GM12878 (cell line): ENCODE results near the gene ULK4. TPM values are rescaled to one million over a fixed set of nuclear protein-coding genes. Genes with fewer than 3 reads are reported as not detected.

ENCODE experiments used
- ATAC-seq: fragments of 200-7000 bp; cut with Tn5 transposase; 3 replicates; pipeline ENCODE4 v1.9.1; 2020; ENCODE audit warnings: mild to moderate bottlenecking, moderate library complexity
- BruUV-seq: library from RNA; stranded (reverse); fragments of 400-500 nt; replicated peaks from 2 replicates; lab custom pipeline; 2021; lab: Mats Ljungman, UMichigan
- CTCF ChIA-PET: fragments of 300-600 bp; sonication (Branson Sonifier 250); formaldehyde crosslinking; extraction: SDS; loops from one replicate; lab custom pipeline; 2021; ENCODE audit warnings: inconsistent platforms; lab: Yijun Ruan, JAX
- POLR2A ChIA-PET: fragments of 350-600 bp; formaldehyde crosslinking; extraction: SDS; loops from one replicate; lab custom pipeline; 2021; ENCODE audit warnings: inconsistent platforms; lab: Charles Lee
- RAD21 ChIA-PET: fragments of 300-600 bp; sonication (Branson Sonifier 250); formaldehyde crosslinking; loops from one replicate; lab custom pipeline; 2023; ENCODE audit warnings: antibody characterized with exemption; ENCODE audit not compliant: unreplicated experiment; lab: Charles Lee
- SMC1A ChIA-PET: fragments of 300-600 bp; sonication (Branson Sonifier 250); formaldehyde crosslinking; loops from one replicate; lab custom pipeline; 2023; ENCODE audit not compliant: unreplicated experiment, uncharacterized antibody; lab: Charles Lee
- DNase-seq: peaks from one replicate; pipeline ENCODE4 v3.0.0-alpha.2; 2011; ENCODE audit warnings: low read depth, low spot score
- FAIRE-seq: peaks from 3 replicates; lab custom pipeline; 2011; peaks lifted over from hg19 to GRCh38; lab: Jason Lieb, UNC
- H2AFZ ChIP-seq: 2 replicates; pipeline ENCODE4 v1.6.0; 2011; ENCODE audit warnings: low read depth, low read length, control low read depth; ENCODE audit not compliant: control insufficient read depth
- H3K27ac ChIP-seq: 2 replicates; pipeline ENCODE4 v1.5.1; 2011; ENCODE audit warnings: control low read depth; ENCODE audit not compliant: control insufficient read depth, insufficient read depth
- H3K27me3 ChIP-seq, 2 experiments: replicated peaks in 1 of 2; 2 replicates each; pipeline versions ENCODE4 v1.6.0 to v1.6.1; 2011; ENCODE audit warnings: low read length in 1 of 2; ENCODE audit not compliant: control insufficient read depth in 2 of 2, insufficient read depth in 2 of 2
- H3K36me3 ChIP-seq, 2 experiments: 2 replicates each; pipeline ENCODE4 v1.5.1; 2011; ENCODE audit warnings: low read length in 1 of 2; ENCODE audit not compliant: control insufficient read depth in 2 of 2, insufficient read depth in 2 of 2
- H3K4me1 ChIP-seq: 2 replicates; pipeline ENCODE4 v1.6.1; 2011; ENCODE audit warnings: mild to moderate bottlenecking, low read length, moderate library complexity, mixed read lengths; ENCODE audit not compliant: control insufficient read depth, insufficient read depth
- H3K4me2 ChIP-seq: 2 replicates; pipeline ENCODE4 v1.6.0; 2011; ENCODE audit warnings: control low read depth; ENCODE audit not compliant: control insufficient read depth, insufficient read depth
- H3K4me3 ChIP-seq: fragments of 200-600 bp; sonication (generic); 2 replicates; pipeline ENCODE4 v1.5.1; 2016
- H3K79me2 ChIP-seq: 2 replicates; pipeline ENCODE4 v1.6.0; 2011; ENCODE audit warnings: low read length; ENCODE audit not compliant: control insufficient read depth, insufficient read depth
- H3K9ac ChIP-seq: 2 replicates; pipeline ENCODE4 v1.8.0; 2011; ENCODE audit warnings: low read length, control low read depth, mixed read lengths; ENCODE audit not compliant: control insufficient read depth, insufficient read depth
- H3K9me3 ChIP-seq: replicated peaks from 3 replicates; pipeline ENCODE4 v1.5.1; 2011; ENCODE audit warnings: mild to moderate bottlenecking, low read length; ENCODE audit not compliant: control insufficient read depth, insufficient read depth
- H4K20me1 ChIP-seq: 2 replicates; pipeline ENCODE4 v1.6.0; 2011; ENCODE audit not compliant: control insufficient read depth, insufficient read depth
- ATF7 ChIP-seq: fragments of 450-650 bp; IDR thresholded peaks from 2 replicates; pipeline ENCODE4 v1.6.1; 2016; ENCODE audit warnings: low read depth, mild to moderate bottlenecking
- FOXK2 ChIP-seq: fragments of 450-650 bp; IDR thresholded peaks from 2 replicates; pipeline ENCODE4 v1.6.1; 2017; ENCODE audit warnings: mild to moderate bottlenecking, moderate library complexity
- FOXM1 ChIP-seq: IDR thresholded peaks from 2 replicates; pipeline ENCODE4 v1.6.1; 2012; ENCODE audit warnings: low read depth, mild to moderate bottlenecking, inconsistent platforms, low read length, moderate library complexity
- HCFC1 ChIP-seq: fragments of 150-350 bp; IDR thresholded peaks from 2 replicates; pipeline ENCODE4 v1.6.1; 2014; ENCODE audit warnings: low read length
- HDGF ChIP-seq: fragments of 450-650 bp; IDR thresholded peaks from 2 replicates; pipeline ENCODE4 v1.6.1; 2016; ENCODE audit warnings: antibody characterized with exemption
- IKZF1 ChIP-seq: fragments of 450-650 bp; conservative IDR thresholded peaks from 2 replicates; pipeline ENCODE4 v1.6.1; 2017; ENCODE audit warnings: antibody characterized with exemption, mild to moderate bottlenecking
- KLF5 ChIP-seq: fragments of 450-650 bp; IDR thresholded peaks from 2 replicates; pipeline ENCODE4 v1.6.1; 2014; ENCODE audit warnings: mild to moderate bottlenecking; ENCODE audit not compliant: partially characterized antibody
- MEF2B ChIP-seq: fragments of 450-650 bp; IDR thresholded peaks from 2 replicates; pipeline ENCODE4 v1.6.1; 2018; ENCODE audit warnings: mild to moderate bottlenecking, moderate library complexity; ENCODE audit not compliant: partially characterized antibody, poor library complexity, severe bottlenecking
- NR2F1 ChIP-seq: fragments of 450-650 bp; conservative IDR thresholded peaks from 2 replicates; pipeline ENCODE4 v1.6.1; 2017; ENCODE audit warnings: mild to moderate bottlenecking
- NRF1 ChIP-seq: conservative IDR thresholded peaks from 2 replicates; pipeline ENCODE4 v1.6.1; 2011; ENCODE audit warnings: mild to moderate bottlenecking, low read depth, low read length, improper control_type of control experiment
- PML ChIP-seq: IDR thresholded peaks from 2 replicates; pipeline ENCODE4 v1.6.1; 2012; ENCODE audit warnings: low read length, inconsistent platforms
- SMARCA5 ChIP-seq: fragments of 450-650 bp; IDR thresholded peaks from 2 replicates; pipeline ENCODE4 v1.6.1; 2017; ENCODE audit warnings: mild to moderate bottlenecking
- SP1 ChIP-seq: IDR thresholded peaks from one replicate; pipeline ENCODE4 v1.6.1; 2011; ENCODE audit warnings: low read depth, low read length
- WGBS: methylation state at CpG from one replicate; pipeline ENCODE4 v1.1.6; 2016; ENCODE audit warnings: low lambda C conversion rate; ENCODE audit not compliant: insufficient replicate concordance, insufficient coverage; ENCODE audit errors: missing lambda C conversion rate; 5-methylcytosine and 5-hydroxymethylcytosine counted together
- in situ Hi-C: fragments of 300-500 bp; cut with MboI; formaldehyde crosslinking; loops from 9 replicates; pipeline ENCODE4 v1.14.3; 2018; ENCODE audit warnings: mixed read lengths
- intact Hi-C: fragments of 100-400 bp; cut with micrococcal nuclease; formaldehyde crosslinking; loops from one replicate; pipeline ENCODE4 v1.14.2; 2022; ENCODE audit not compliant: unreplicated experiment
- polyA plus RNA-seq, 11 experiments: library from polyadenylated mRNA; depleted of rRNA in 4 of 11; unstranded in 6 of 11; stranded (reverse) in 5 of 11; fragments of >200 nt; fragmentation: Nextera tagmentation in 4 of 11; fragmentation: Illumina TruSeq in 1 of 11; extraction: Ambion mirVana in 4 of 11; extraction: Trizol in 1 of 11; gene quantifications; 1 replicate in 1 of 11; 2 replicates in 10 of 11; pipeline versions ENCODE4 v1.2.1 to v1.2.3, GENCODE V29; 2011 to 2016; ENCODE audit warnings: inconsistent platforms in 2 of 11, missing spikeins in 2 of 11, low read depth in 1 of 11
- total RNA-seq, 4 experiments: library from RNA; depleted of rRNA in 3 of 4; stranded (reverse); fragments of >200 nt in 3 of 4; fragmentation: Illumina TruSeq in 1 of 4; extraction: Trizol in 1 of 4; gene quantifications; 2 replicates each; pipeline versions ENCODE4 v1.2.1 to v1.2.3, GENCODE V29; 2013 to 2021
- TF ChIP-seq, protein P1 (sequence below): fragments of 450-650 bp; IDR thresholded peaks from 2 replicates; pipeline ENCODE4 v1.6.1; 2017; ENCODE audit warnings: borderline replicate concordance
- TF ChIP-seq, protein P2 (sequence below): IDR thresholded peaks from 2 replicates; pipeline ENCODE4 v1.6.1; 2012; ENCODE audit warnings: low read length, inconsistent platforms

Gene ULK4
- total and polyA plus RNA-seq, 10 of the 15 experiments (the other 5 are each of a cell fraction or from before 2014, with no cell fraction given) = 3.5 to 7.6 (median 6.3) TPM

DNA sequence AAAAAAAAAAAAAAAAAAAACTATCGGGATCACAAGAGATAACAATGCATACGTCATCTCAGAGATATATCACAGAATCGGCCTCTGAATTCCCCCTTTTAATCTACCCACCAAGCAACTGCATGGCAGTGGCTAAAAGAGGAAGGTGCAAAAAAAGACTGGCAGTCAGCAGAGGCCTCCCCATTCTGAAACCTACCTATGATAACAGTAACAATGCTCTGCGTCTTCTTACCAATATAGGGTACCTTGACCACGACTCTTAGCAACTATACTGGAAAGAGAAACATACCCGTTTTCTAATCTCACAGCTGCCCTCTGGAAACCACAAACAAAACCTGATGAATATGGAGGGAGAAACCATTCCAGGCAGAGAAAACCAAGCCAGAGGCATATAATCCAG lies 106.9 kb downstream of the ULK4 start:
- no peak for DNase-seq
- ChIA-PET RAD21 (no interaction called here), SMC1A (interaction anchor here (1.5 kb wide), 1 partner anchor 21 kb away, joined by 4 read pairs; no protein-coding TSS in a partner anchor)
- H3K27ac ChIP-seq = no peak overlapping the region
- no peaks in the 10 kb centered on the region for H3K36me3 ChIP-seq
- TF ChIP-seq ATF7 (no peak), IKZF1 (no peak), NRF1 (no peak), HDGF (no peak), HCFC1 (no peak), MEF2B (no peak), KLF5 (no peak), FOXK2 (no peak), NR2F1 (no peak), FOXM1 (no peak), PML (no peak), SP1 (no peak), SMARCA5 (no peak)
- TF ChIP-seq, protein P1, sequence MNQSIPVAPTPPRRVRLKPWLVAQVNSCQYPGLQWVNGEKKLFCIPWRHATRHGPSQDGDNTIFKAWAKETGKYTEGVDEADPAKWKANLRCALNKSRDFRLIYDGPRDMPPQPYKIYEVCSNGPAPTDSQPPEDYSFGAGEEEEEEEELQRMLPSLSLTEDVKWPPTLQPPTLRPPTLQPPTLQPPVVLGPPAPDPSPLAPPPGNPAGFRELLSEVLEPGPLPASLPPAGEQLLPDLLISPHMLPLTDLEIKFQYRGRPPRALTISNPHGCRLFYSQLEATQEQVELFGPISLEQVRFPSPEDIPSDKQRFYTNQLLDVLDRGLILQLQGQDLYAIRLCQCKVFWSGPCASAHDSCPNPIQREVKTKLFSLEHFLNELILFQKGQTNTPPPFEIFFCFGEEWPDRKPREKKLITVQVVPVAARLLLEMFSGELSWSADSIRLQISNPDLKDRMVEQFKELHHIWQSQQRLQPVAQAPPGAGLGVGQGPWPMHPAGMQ = no peak
- TF ChIP-seq, protein P2, sequence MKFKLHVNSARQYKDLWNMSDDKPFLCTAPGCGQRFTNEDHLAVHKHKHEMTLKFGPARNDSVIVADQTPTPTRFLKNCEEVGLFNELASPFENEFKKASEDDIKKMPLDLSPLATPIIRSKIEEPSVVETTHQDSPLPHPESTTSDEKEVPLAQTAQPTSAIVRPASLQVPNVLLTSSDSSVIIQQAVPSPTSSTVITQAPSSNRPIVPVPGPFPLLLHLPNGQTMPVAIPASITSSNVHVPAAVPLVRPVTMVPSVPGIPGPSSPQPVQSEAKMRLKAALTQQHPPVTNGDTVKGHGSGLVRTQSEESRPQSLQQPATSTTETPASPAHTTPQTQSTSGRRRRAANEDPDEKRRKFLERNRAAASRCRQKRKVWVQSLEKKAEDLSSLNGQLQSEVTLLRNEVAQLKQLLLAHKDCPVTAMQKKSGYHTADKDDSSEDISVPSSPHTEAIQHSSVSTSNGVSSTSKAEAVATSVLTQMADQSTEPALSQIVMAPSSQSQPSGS = no peak
- TF ChIP-seq, all 136 proteins: peak for 0
- no peak overlapping the region for H3K4me2 ChIP-seq
- no peak overlapping the region for H3K4me3 ChIP-seq
- H2AFZ ChIP-seq = no peak overlapping the region
- H3K9ac ChIP-seq = no peak overlapping the region
- 44% methylated on average over 6 of the region's 6 CpGs for WGBS
- ChIA-PET CTCF (interaction anchor here (1.0 kb wide), 1 partner anchor 1271 kb away, joined by 3 read pairs; no protein-coding TSS in a partner anchor), POLR2A (no interaction called here)
- in situ Hi-C loops = no loop called here
- H3K27me3 ChIP-seq = no peaks in the 10 kb centered on the region
- H4K20me1 ChIP-seq = no peaks in the 10 kb centered on the region
- no peaks in the 10 kb centered on the region for H3K9me3 ChIP-seq
- no TSS peak for BruUV-seq
- intact Hi-C loops = no loop called here
- no peaks in the 10 kb centered on the region; the same call in 1 of the 2 replicates for H3K4me1 ChIP-seq
- no peak for ATAC-seq
- no peak for FAIRE-seq
- no peaks in the 10 kb centered on the region for H3K79me2 ChIP-seq
